HepG2 (cell line): Measurements from ENCODE around the gene SMG7. TPM values are rescaled to one million over a fixed set of nuclear protein-coding genes. Genes with fewer than 3 reads are reported as not detected.

Experiments
- ATAC-seq: fragments of 200-7000 bp; cut with Tn5 transposase; 3 replicates; pipeline ENCODE4 v1.9.1; 2020; ENCODE audit warnings: mild to moderate bottlenecking, moderate library complexity
- BruUV-seq: library from RNA; stranded (reverse); fragments of 400-500 nt; replicated peaks from 2 replicates; lab custom pipeline; 2021; lab: Mats Ljungman, UMichigan
- CTCF ChIA-PET: fragments of 300-600 bp; formaldehyde crosslinking; extraction: SDS; loops from one replicate; lab custom pipeline; 2021; ENCODE audit warnings: low total read pairs, inconsistent platforms, low intra/inter-chr PET ratio; lab: Yijun Ruan, JAX
- POLR2A ChIA-PET: fragments of 350-600 bp; sonication (Branson Sonifier 250); formaldehyde crosslinking; loops from one replicate; lab custom pipeline; 2020; ENCODE audit warnings: antibody characterized with exemption, inconsistent platforms; lab: Yijun Ruan, JAX
- DNase-seq: peaks from one replicate; pipeline ENCODE4 v3.0.0-alpha.2; 2015; ENCODE audit warnings: low spot score
- FAIRE-seq: peaks from 3 replicates; lab custom pipeline; 2011; peaks lifted over from hg19 to GRCh38; lab: Jason Lieb, UNC
- H2AFZ ChIP-seq: one replicate; pipeline ENCODE4 v1.6.1; 2011; ENCODE audit warnings: low read length, inconsistent platforms
- H3K27ac ChIP-seq: fragments of 300-600 bp; 3 replicates; pipeline ENCODE4 v1.8.0; 2011; ENCODE audit warnings: mixed run types, mild to moderate bottlenecking, mixed read lengths, low read length, inconsistent platforms; ENCODE audit not compliant: insufficient read depth; ENCODE audit errors: extremely low read length
- H3K27me3 ChIP-seq, 2 experiments: fragments of 200-600 bp in 1 of 2; 2 replicates in 1 of 2; 3 replicates in 1 of 2; pipeline versions ENCODE4 v1.6.0 to v1.8.0; 2011; ENCODE audit warnings: low read length in 2 of 2, mild to moderate bottlenecking in 2 of 2, moderate library complexity in 2 of 2, inconsistent platforms in 1 of 2; ENCODE audit not compliant: insufficient read depth in 2 of 2, control insufficient read depth in 1 of 2
- H3K36me3 ChIP-seq, 2 experiments: fragments of 200-600 bp in 1 of 2; replicated peaks in 1 of 2; 2 replicates in 1 of 2; 3 replicates in 1 of 2; pipeline versions ENCODE4 v1.5.1 to v1.8.0; 2011; ENCODE audit warnings: low read length in 2 of 2, inconsistent platforms in 1 of 2; ENCODE audit not compliant: insufficient read depth in 2 of 2, control insufficient read depth in 1 of 2
- H3K4me1 ChIP-seq: 2 replicates; pipeline ENCODE4 v1.5.1; 2012; ENCODE audit warnings: low read length, inconsistent platforms; ENCODE audit not compliant: insufficient read depth
- H3K4me2 ChIP-seq: 2 replicates; pipeline ENCODE4 v1.6.0; 2011; ENCODE audit warnings: low read depth, low read length, inconsistent platforms
- H3K4me3 ChIP-seq, 3 experiments: fragments of 200-600 bp in 1 of 3; sonication (generic), shearing (Covaris generic) in 1 of 3; replicated peaks in 1 of 3; 2 replicates each; pipeline ENCODE4 v1.5.1; 2011 to 2016; ENCODE audit warnings: low read length in 3 of 3, inconsistent platforms in 2 of 3, low read depth in 2 of 3, mild to moderate bottlenecking in 2 of 3, control low read depth in 1 of 3, mixed read lengths in 1 of 3; ENCODE audit not compliant: insufficient read depth in 1 of 3
- H3K79me2 ChIP-seq: one replicate; pipeline ENCODE4 v1.6.1; 2011; ENCODE audit warnings: low read length, inconsistent platforms; ENCODE audit not compliant: insufficient read depth
- H3K9ac ChIP-seq: 2 replicates; pipeline ENCODE4 v1.6.0; 2011; ENCODE audit warnings: mild to moderate bottlenecking, low read depth, low read length, inconsistent platforms; ENCODE audit not compliant: insufficient read depth
- H3K9me3 ChIP-seq: 2 replicates; pipeline ENCODE4 v1.5.1; 2012; ENCODE audit warnings: mild to moderate bottlenecking, low read length
- H4K20me1 ChIP-seq: 2 replicates; pipeline ENCODE4 v1.6.0; 2011; ENCODE audit warnings: inconsistent platforms, mild to moderate bottlenecking, low read length, moderate library complexity; ENCODE audit not compliant: insufficient read depth
- ATRX ChIP-seq: sonication (generic); formaldehyde crosslinking; IDR thresholded peaks from 2 replicates; pipeline ENCODE4 v1.4.0; 2020; ENCODE audit warnings: missing genetic modification reagents, borderline replicate concordance
- IRF1 ChIP-seq: sonication (generic); formaldehyde crosslinking; IDR thresholded peaks from 2 replicates; pipeline ENCODE4 v1.4.0; 2020; ENCODE audit warnings: low read depth, mild to moderate bottlenecking, missing genetic modification reagents
- IRF9 ChIP-seq: sonication (generic); formaldehyde crosslinking; IDR thresholded peaks from 2 replicates; pipeline ENCODE4 v1.8.0; 2022; ENCODE audit warnings: missing genetic modification reagents, mild to moderate bottlenecking, borderline replicate concordance
- KAT7 ChIP-seq: IDR thresholded peaks from 2 replicates; pipeline ENCODE4 v1.6.1; 2018; ENCODE audit warnings: borderline replicate concordance, missing compliant biosample characterization
- NFIB ChIP-seq: sonication (generic); formaldehyde crosslinking; IDR thresholded peaks from 2 replicates; pipeline ENCODE4 v1.9.0; 2021; ENCODE audit warnings: missing genetic modification reagents, mild to moderate bottlenecking, borderline replicate concordance
- PRDM4 ChIP-seq: sonication (generic); formaldehyde crosslinking; IDR thresholded peaks from 2 replicates; pipeline ENCODE4 v1.9.0; 2021; ENCODE audit warnings: missing genetic modification reagents, borderline replicate concordance
- RNF2 ChIP-seq: fragments of 450-650 bp; conservative IDR thresholded peaks from 2 replicates; pipeline ENCODE4 v1.6.1; 2016; ENCODE audit warnings: low read depth
- U2AF2 ChIP-seq: fragments of 200-400 bp; formaldehyde crosslinking; IDR thresholded peaks from 2 replicates; pipeline ENCODE4 v1.6.1; 2017; ENCODE audit warnings: low read depth, mild to moderate bottlenecking, low read length
- YEATS4 ChIP-seq: sonication (generic); formaldehyde crosslinking; IDR thresholded peaks from 2 replicates; pipeline ENCODE4 v1.4.0; 2020; ENCODE audit warnings: missing genetic modification reagents, borderline replicate concordance
- ZNF124 ChIP-seq: sonication (generic); formaldehyde crosslinking; IDR thresholded peaks from 2 replicates; pipeline ENCODE4 v1.4.0; 2020; ENCODE audit warnings: missing genetic modification reagents
- WGBS: methylation state at CpG from one replicate; pipeline ENCODE4 v1.1.6; 2017; ENCODE audit warnings: low lambda C conversion rate; 5-methylcytosine and 5-hydroxymethylcytosine counted together
- in situ Hi-C: cut with HindIII; loops from 2 replicates; pipeline ENCODE4 v1.10.0; 2017; ENCODE audit warnings: low pct_unique_long_range_greater_than_20kb; ENCODE audit not compliant: extremely low pct_ligation_motif_present
- intact Hi-C: fragments of 100-400 bp; cut with micrococcal nuclease; formaldehyde crosslinking; loops from one replicate; pipeline ENCODE4 v1.10.0; 2022; ENCODE audit not compliant: unreplicated experiment
- polyA plus RNA-seq, 8 experiments: library from polyadenylated mRNA; depleted of rRNA in 3 of 8; stranded (reverse) in 7 of 8; unstranded in 1 of 8; fragments of >200 nt; fragmentation: Illumina TruSeq in 4 of 8; extraction: Trizol in 4 of 8; gene quantifications; 2 replicates each; pipeline versions ENCODE4 v1.2.1 to v1.2.3, GENCODE V29; 2011 to 2016; ENCODE audit warnings: low read depth in 4 of 8, missing spikeins in 1 of 8, mixed read lengths in 1 of 8; ENCODE audit not compliant: insufficient read depth in 1 of 8
- total RNA-seq, 5 experiments: library from RNA; depleted of rRNA; stranded (reverse); fragments of >200 nt; fragmentation: Illumina TruSeq; extraction: Trizol; gene quantifications; 2 replicates each; pipeline ENCODE4 v1.2.3, GENCODE V29; 2016; ENCODE audit warnings: low read depth in 1 of 5

SMG7 gene
- total and polyA plus RNA-seq, 2 of the 13 experiments (the other 11 are each of a cell fraction or from before 2014, with no cell fraction given): 14.9 to 27.9 TPM

GRCh38 chr1:183546427-183546826 is 74.1 kb downstream of the SMG7 start:
- Histone ChIP-seq H3K9me3 (no peaks in the 10 kb centered on the region), H3K36me3 (peaks cover 24 to 82% of the 10 kb centered on the region in 2 experiments), H2AFZ (no peak overlapping the region), H3K27me3 (no peaks in the 10 kb centered on the region), H3K4me3 (no peak overlapping the region), H4K20me1 (no peaks in the 10 kb centered on the region), H3K4me2 (no peak overlapping the region), H3K4me1 (no peaks in the 10 kb centered on the region), H3K9ac (no peak overlapping the region), H3K27ac (no peak overlapping the region), H3K79me2 (no peaks in the 10 kb centered on the region)
- BruUV-seq: no TSS peak
- TF ChIP-seq IRF9 (CRISPR knock-in tag) (no peak), RNF2 (no peak), KAT7 (CRISPR knock-in tag) (no peak), U2AF2 (no peak), PRDM4 (CRISPR knock-in tag) (no peak), ATRX (CRISPR knock-in tag) (no peak), YEATS4 (CRISPR knock-in tag) (no peak), IRF1 (CRISPR knock-in tag) (no peak), NFIB (CRISPR knock-in tag) (no peak), ZNF124 (CRISPR knock-in tag) (no peak)
- ATAC-seq: no peak
- 91% methylated on average over 2 of the region's 2 CpGs for WGBS
- intact Hi-C loops: loop anchor here (10.0 kb wide), 1 partner anchor 78 kb away; no protein-coding TSS in a partner anchor
- ChIA-PET CTCF (no interaction called here), POLR2A (no interaction called here)
- FAIRE-seq: no peak
- DNase-seq: no peak
- in situ Hi-C loops: no loop called here
